IPS-15b (cell line): ENCODE data around the gene BRAT1.

Experiments
- H3K27me3 ChIP-seq: one replicate; pipeline ENCODE4 v1.6.1; 2013; ENCODE audit warnings: low read length; ENCODE audit not compliant: control insufficient read depth, insufficient read depth
- H3K36me3 ChIP-seq: one replicate; pipeline ENCODE4 v1.6.1; 2013; ENCODE audit warnings: low read length; ENCODE audit not compliant: control insufficient read depth, insufficient read depth
- H3K4me1 ChIP-seq: one replicate; pipeline ENCODE4 v1.6.1; 2013; ENCODE audit warnings: mild to moderate bottlenecking, low read length; ENCODE audit not compliant: control insufficient read depth, insufficient read depth
- H3K4me3 ChIP-seq: one replicate; pipeline ENCODE4 v1.5.1; 2013; ENCODE audit warnings: low read depth, low read length
- H3K9ac ChIP-seq: one replicate; pipeline ENCODE4 v1.6.1; 2013; ENCODE audit warnings: low read depth, mild to moderate bottlenecking, low read length
- H3K9me3 ChIP-seq: one replicate; pipeline ENCODE4 v1.6.1; 2013; ENCODE audit warnings: mild to moderate bottlenecking, low read length; ENCODE audit not compliant: control insufficient read depth, insufficient read depth

The BRAT1 gene

DNA sequence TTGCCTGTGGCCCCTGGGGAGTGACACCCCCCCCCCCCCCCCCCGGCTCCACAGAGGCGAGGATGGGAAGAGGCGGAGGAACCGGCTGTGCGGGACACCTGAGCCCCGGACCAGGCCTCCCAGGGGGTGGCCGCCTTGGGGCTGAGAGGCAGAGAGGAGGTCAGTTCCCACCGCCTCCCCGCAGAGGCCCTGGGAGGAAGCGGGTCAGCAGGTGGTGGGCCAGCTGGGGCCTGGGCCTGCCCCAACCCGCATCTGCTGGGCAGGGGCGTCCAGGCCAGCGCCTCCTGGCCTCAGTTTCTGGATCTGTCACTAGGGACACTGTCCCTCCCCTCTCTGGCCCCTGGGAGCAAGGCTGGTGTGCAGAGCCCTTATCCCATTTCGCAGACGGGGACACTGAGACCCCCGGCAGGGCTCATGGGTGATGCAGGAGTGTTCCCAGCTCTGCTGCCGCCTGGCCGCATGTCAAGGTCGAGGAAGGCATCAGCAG is 50.4 kb downstream of the BRAT1 start:
- H3K36me3 ChIP-seq = no peaks in the 10 kb centered on the region
- no peak overlapping the region for H3K4me3 ChIP-seq
- no peaks in the 10 kb centered on the region for H3K27me3 ChIP-seq
- H3K4me1 ChIP-seq = no peaks in the 10 kb centered on the region
- no peaks in the 10 kb centered on the region for H3K9me3 ChIP-seq
- H3K9ac ChIP-seq = no peak overlapping the region

DNA sequence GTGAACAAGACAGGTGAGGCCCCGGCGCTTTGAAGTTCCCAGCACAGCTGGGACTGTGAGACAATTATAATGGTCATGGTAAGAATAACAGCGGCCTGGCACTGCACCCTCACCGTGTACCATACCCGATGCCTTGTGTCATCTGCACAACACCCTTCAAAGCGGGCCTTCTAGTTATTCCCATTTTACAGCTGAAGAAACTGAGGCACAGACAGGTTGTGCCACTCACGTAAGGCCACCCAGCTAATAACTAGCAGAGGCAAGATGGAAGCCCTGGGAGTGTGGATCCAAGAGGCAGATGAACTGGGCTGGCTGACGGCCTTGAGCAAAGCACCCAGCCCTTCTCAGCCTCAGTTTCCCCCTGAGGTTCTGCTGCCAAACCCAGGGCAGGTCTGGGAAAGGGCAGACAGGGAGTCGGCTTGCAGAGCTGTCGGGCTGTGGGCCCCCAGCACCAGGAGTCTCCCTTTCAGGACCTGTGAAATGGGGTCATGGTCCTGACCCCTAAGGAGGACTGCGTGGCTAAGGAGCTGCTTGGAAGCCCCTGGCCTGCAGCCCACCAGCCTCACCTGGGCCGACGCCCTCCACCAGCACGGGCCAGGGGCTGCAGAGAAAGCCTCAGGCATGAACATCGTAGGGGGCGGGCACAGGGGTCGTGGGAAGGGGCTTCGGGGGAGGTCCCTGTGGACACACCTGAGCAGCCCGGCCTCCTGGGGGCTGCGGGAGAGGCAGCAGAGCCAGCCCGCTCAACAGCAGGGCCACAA is 51.0 kb downstream of the BRAT1 start:
- H3K27me3 ChIP-seq = no peaks in the 10 kb centered on the region
- H3K9ac ChIP-seq = no peak overlapping the region

DNA sequence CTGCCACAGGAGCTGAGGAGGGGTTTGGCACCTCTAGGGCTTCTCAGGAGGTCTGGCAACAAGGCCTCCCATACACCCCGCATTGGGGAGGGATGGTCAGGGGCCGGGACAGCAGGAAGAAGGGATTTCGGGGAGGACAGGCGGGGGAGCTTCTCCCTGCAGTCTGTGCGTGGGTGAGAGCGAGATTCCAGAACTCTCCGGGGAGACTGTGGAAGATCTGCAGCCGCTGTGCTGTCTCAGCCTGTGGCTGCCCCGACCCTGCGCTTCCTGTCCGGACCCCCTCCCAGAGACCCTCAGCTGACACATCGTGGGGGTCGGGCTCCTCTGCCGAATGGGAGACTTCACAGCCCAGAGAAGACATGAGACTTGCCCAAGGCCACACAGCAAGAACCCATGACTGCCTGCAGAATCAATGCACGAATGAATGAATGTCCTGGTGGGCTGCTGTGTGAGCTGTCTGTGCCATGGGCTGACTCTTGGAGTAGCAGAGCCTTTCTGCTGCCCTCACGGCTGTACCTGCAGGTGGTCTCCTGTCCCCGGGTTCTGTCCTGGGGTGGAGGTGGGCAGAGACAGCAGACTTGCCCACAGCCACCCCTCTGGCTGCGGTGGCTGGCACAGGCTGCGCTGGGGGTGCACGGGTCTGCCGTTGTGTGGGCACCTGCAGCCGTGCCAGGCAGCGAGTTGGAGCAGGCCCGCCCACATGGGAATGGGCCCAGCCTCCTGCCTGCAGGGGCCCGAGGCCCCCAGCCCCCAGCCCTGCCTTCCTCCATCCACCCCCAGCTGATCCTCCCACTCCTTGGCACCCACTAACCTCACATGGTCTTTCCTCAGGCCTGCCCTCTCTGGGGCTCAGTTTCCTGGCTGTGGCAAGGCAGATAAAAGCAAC is 52.0 kb downstream of the BRAT1 start:
- Histone ChIP-seq H3K4me3 (no peak overlapping the region), H3K27me3 (no peaks in the 10 kb centered on the region), H3K36me3 (no peaks in the 10 kb centered on the region), H3K4me1 (no peaks in the 10 kb centered on the region), H3K9ac (no peak overlapping the region), H3K9me3 (no peaks in the 10 kb centered on the region)

More for the DNA sequence above, 51.0 kb downstream of the BRAT1 start:
- H3K36me3 ChIP-seq = no peaks in the 10 kb centered on the region
- H3K9me3 ChIP-seq = no peaks in the 10 kb centered on the region
- H3K4me1 ChIP-seq = no peaks in the 10 kb centered on the region
- no peak overlapping the region for H3K4me3 ChIP-seq

DNA sequence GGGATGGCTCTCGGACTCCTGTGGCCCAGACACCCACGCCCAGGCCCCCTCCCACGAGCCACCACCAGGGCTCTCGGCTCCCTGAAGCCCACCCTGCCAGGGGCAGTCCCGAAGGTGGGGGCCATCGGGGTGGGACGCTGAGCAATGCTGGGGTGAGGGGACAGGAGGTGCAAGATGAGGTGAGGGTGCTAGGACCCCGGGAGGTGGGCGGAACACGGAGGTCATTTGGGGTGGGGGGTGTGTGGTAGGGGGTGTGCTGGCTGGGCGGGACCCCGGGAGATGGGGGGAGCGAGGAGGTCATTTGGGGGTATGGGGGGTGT is 52.7 kb downstream of the BRAT1 start:
- H3K9me3 ChIP-seq = no peaks in the 10 kb centered on the region
- no peak overlapping the region for H3K4me3 ChIP-seq
- H3K9ac ChIP-seq = no peak overlapping the region
- no peaks in the 10 kb centered on the region for H3K36me3 ChIP-seq
- no peaks in the 10 kb centered on the region for H3K4me1 ChIP-seq
- H3K27me3 ChIP-seq = no peaks in the 10 kb centered on the region

DNA sequence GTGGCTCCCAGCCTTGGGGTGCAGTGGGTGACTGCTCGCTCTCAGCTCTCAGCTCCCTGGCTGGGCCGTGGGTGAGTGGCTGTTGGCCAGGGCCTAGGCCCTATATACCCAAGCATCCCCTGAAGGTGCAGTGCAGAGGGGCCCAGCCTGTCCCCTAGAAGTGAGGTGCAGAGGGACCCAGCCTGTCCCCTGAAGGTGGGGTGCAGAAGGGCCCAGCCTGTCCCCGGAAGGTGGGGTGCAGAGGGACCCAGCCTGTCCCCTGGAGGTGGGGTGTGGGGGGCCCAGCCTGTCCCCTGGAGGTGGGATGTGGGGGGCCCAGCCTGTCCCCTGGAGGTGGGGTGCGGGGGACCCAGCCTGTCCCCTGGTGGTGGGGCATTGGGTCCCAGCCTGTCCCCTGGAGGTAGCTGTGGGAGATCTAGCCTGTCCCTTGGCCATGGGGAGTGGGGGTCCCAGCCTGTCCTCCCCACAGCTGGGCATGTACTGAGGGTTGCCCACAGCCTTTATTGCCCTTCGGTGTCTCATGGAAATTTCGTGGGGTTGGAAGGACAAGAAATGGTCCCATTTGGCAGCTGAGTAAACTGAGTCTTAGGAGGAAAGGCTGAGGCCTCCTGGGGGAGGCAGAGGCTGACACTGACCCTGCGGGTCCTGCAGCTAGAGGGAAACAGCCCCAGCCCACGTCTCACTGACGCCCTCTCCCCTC is 53.2 kb downstream of the BRAT1 start:
- Histone ChIP-seq H3K9ac (no peak overlapping the region), H3K9me3 (no peaks in the 10 kb centered on the region), H3K4me1 (no peaks in the 10 kb centered on the region), H3K27me3 (no peaks in the 10 kb centered on the region), H3K36me3 (no peaks in the 10 kb centered on the region), H3K4me3 (no peak overlapping the region)

DNA sequence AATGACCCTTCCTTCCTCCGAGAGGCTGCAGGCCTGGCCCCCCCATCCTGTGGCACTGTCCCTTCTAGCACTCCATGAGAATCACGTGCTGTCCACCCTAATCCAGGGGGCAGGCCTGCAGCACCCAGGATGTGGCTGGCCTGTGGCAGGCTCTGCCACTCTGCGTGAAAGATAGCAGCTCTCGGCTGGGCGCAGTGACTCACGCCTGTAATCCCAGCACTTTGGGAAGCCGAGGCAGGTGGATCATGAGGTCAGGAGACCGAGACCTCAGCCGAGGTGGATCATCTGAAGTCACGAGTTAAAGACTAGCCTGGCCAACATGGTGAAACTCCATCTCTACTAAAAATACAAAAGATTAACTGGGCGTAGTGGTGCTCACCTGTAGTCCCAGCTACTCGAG is 54.6 kb downstream of the BRAT1 start:
- Histone ChIP-seq H3K9me3 (no peaks in the 10 kb centered on the region), H3K27me3 (no peaks in the 10 kb centered on the region), H3K9ac (no peak overlapping the region), H3K4me3 (no peak overlapping the region), H3K4me1 (no peaks in the 10 kb centered on the region), H3K36me3 (no peaks in the 10 kb centered on the region)

DNA sequence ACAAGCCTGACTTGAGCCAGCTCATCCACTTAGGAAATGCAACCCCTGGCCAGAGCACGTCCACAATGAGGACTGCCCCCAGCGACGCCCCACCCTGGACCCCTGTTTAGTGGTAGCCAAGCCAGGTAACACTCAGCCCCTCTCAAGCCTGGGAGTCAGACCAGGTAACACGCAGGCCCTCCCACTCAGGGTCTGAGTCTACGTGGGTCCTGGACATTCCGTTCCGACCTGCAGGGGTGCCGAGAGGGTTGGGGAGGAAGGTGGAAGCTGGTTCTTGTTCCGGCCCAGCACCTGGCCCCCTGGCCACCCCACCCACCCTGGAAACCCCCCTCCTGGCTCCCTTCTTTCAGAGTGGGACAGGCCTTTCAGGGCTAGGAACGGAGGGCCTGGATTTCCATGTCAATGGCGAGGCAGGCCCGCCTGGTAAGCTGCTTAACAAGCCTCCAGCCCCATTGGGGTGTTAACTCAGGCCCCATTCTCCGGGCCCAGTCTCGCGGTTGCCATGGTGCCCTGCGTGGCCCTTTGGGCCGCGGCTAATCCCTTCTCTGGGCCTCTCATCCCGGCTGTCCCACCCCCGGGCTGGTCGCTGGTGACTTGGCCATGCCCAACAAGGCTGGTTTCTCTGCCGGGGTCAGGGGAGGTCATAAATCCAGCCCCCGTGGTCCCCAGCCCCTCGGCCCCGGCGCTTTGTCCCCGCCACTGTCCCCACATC is 55.4 kb downstream of the BRAT1 start:
- Histone ChIP-seq H3K4me1 (no peaks in the 10 kb centered on the region), H3K27me3 (no peaks in the 10 kb centered on the region), H3K9me3 (no peaks in the 10 kb centered on the region), H3K36me3 (no peaks in the 10 kb centered on the region), H3K4me3 (no peak overlapping the region), H3K9ac (no peak overlapping the region)

DNA sequence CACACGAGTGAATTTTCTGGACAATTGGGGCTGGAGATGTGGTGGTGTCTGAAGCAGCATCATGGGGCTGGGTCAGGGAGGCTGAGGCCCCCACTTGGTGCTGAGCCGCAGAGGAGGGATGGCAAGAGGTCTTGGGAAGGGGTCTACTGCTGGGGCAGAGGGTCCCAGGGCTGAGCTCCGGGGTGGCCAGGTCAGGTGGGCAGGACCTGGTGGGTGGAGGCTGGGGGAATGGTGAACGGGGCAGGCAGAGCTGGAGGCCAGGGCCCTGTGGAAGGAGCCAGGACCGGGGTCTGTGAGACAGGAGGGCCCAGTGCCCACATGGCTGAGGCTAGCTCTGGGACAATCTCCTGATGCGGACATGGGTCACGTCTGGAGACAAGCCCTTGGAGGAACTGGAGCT is 56.1 kb downstream of the BRAT1 start:
- Histone ChIP-seq H3K27me3 (no peaks in the 10 kb centered on the region), H3K4me3 (no peak overlapping the region), H3K4me1 (no peaks in the 10 kb centered on the region), H3K9me3 (no peaks in the 10 kb centered on the region), H3K36me3 (no peaks in the 10 kb centered on the region), H3K9ac (no peak overlapping the region)

DNA sequence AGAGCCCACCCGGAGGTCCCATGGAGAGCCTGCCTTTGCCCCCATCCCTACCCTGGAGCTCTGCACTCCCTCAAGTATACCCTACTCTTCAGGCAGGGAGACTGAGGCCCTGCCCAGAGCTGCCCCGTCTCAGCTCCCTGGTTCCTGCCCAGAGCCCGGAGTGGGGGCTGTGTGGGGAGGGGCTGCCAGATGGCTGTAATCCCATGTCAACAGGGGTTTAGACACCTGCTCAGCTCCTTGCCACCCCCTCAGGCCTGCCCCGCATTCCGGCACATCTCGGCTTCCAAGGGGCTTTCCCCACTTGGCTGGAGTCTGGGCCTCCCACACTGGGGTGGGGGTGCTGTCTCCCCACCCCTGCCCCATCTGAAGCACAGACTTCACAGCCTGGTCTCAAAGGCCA is 56.6 kb downstream of the BRAT1 start:
- Histone ChIP-seq H3K27me3 (no peaks in the 10 kb centered on the region), H3K9me3 (no peaks in the 10 kb centered on the region), H3K4me3 (no peak overlapping the region), H3K9ac (no peak overlapping the region), H3K36me3 (no peaks in the 10 kb centered on the region), H3K4me1 (no peaks in the 10 kb centered on the region)

DNA sequence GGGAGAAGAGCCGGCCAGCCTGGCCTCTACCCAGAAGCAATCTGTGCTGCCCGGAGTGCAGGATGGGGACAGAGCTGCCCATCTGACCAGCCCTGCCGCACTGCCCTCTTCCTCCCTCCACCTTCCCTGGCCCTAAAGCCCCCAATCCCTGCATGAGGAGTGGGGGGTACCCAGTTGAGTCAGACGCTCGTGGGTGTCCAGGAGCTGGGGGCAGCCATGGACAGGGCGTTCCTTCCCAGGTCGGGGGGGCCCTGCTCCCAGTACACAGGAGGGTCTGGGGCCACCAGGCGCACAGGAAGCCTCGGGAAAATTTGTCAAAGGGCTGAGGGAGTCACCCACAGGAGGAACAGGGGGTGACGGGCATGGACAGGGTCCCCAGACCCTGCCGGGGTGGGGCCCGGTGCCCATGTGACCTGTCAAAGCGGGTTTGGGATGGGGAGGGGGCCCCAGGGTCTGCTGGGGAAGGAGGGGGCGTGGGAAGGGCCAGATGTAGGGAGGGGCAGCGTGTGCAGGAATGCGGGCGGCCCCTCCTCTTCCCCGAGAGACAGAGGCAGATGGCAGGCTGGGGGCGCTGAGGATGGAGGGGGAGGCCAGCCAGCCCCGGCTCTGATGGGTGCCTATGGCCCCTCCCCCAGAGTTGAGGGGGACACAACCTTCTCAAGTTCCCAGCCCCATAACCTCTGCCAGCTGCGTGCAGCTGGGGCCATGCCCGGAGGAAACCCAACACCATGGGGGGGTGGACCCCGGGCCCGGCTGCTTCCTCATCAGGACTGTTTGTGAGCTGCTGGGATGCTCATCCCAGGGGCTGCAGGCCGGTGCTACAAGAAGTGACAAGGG is 57.6 kb downstream of the BRAT1 start:
- Histone ChIP-seq H3K36me3 (no peaks in the 10 kb centered on the region), H3K27me3 (no peaks in the 10 kb centered on the region), H3K4me3 (no peak overlapping the region), H3K9me3 (no peaks in the 10 kb centered on the region), H3K4me1 (no peaks in the 10 kb centered on the region), H3K9ac (no peak overlapping the region)

DNA sequence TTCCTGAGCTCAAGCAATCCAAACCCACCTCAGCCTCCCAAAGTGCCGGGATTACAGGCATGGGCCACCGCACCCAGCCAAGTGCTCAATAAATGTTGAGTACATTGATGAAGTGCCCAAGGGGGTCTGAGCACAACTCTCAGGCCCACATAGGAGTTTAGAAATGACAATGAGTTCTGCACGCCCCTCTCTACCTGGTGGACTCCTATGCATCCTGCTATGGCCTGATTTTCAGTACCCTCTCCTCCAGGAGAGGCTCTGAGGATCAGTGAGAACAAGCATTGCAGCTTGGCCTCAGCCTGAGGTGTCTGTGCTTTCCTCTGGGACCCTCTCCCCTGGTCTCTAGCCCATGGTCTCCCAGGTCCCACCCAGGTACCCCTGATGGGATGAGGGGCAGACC is 58.3 kb downstream of the BRAT1 start:
- no peak overlapping the region for H3K4me3 ChIP-seq
- no peaks in the 10 kb centered on the region for H3K4me1 ChIP-seq
- H3K36me3 ChIP-seq = no peaks in the 10 kb centered on the region
- H3K9me3 ChIP-seq = no peaks in the 10 kb centered on the region
- no peaks in the 10 kb centered on the region for H3K27me3 ChIP-seq
- H3K9ac ChIP-seq = no peak overlapping the region
